ENCODE data around the gene RETREG3. TPM values are rescaled to one million over a fixed set of nuclear protein-coding genes. Genes with fewer than 3 reads are reported as not detected.

RETREG3 gene
- total and polyA plus RNA-seq, 2 donors (not counting 1 experiment from before 2014, with no cell fraction given), result 37.5 to 67.0 TPM

GRCh38 chr17:42555122-42555622 lies 54.0 kb downstream of the RETREG3 start:
- Histone ChIP-seq H3K4me1 (ENCODE audit: control insufficient read depth, extremely low read depth, insufficient read depth, low read length) (peaks cover 3% of the 10 kb centered on the region), H3K36me3 (ENCODE audit: control insufficient read depth, insufficient read depth, low read length) (peaks cover 4% of the 10 kb centered on the region), H3K79me2 (ENCODE audit: control insufficient read depth, insufficient read depth, low read length) (peaks cover 4% of the 10 kb centered on the region), H3K4me2 (ENCODE audit: extremely low read depth, insufficient read depth, low read length) (peak overlapping the region; percentile 97), H2AFZ (ENCODE audit: low read length) (peak overlapping the region; percentile 75), H3K9me3 (ENCODE audit: control insufficient read depth, insufficient read depth, low read depth, low read length) (no peaks in the 10 kb centered on the region), H3K9ac (ENCODE audit: insufficient read depth, low read length) (peak overlapping the region; percentile 78), H3K4me3 (replicated peaks in 1 of 4; ENCODE audit: control extremely low read depth in 1 of 4, insufficient read depth in 1 of 4, low read depth in 3 of 4, low read length in 4 of 4) (peak overlapping the region; percentile 79 to 88 (median 86)), H4K20me1 (ENCODE audit: control insufficient read depth, extremely low read depth, insufficient read depth, low read length) (no peaks in the 10 kb centered on the region), H3K27me3 (ENCODE audit: control insufficient read depth, insufficient read depth, low read length) (no peaks in the 10 kb centered on the region), H3K27ac (ENCODE audit: insufficient read depth, low read length) (peak overlapping the region; percentile 84)
- DNase-seq (ENCODE audit: low read depth in 2 of 2), result no peak
- TF ChIP-seq EZH2 (IDR thresholded peaks at IDR 0.05; ENCODE audit: low read length, missing control alignments) (no peak), CTCF (conservative IDR thresholded peaks at IDR 0.05 in 1 of 2, IDR thresholded peaks at IDR 0.05 in 1 of 2; ENCODE audit: low read depth in 1 of 2, low read length in 2 of 2) (no peak)

GRCh38 chr17:42554250-42555121 lies 54.7 kb downstream of the RETREG3 start:
- H3K27ac ChIP-seq (ENCODE audit: insufficient read depth, low read length), result peak overlapping the region; percentile 84
- H2AFZ ChIP-seq (ENCODE audit: low read length), result peak overlapping the region; percentile 75
- peak; percentile 78 to 83 for DNase-seq (ENCODE audit: low read depth in 2 of 2)
- peak overlapping the region; percentile 78 for H3K9ac ChIP-seq (ENCODE audit: insufficient read depth, low read length)
- H3K4me2 ChIP-seq (ENCODE audit: extremely low read depth, insufficient read depth, low read length), result peak overlapping the region; percentile 97
- peak overlapping the region; percentile 79 to 88 (median 86) for H3K4me3 ChIP-seq (replicated peaks in 1 of 4; ENCODE audit: control extremely low read depth in 1 of 4, insufficient read depth in 1 of 4, low read depth in 3 of 4, low read length in 4 of 4)
- H3K36me3 ChIP-seq (ENCODE audit: control insufficient read depth, insufficient read depth, low read length), result peaks cover 4% of the 10 kb centered on the region
- H4K20me1 ChIP-seq (ENCODE audit: control insufficient read depth, extremely low read depth, insufficient read depth, low read length), result no peaks in the 10 kb centered on the region
- H3K9me3 ChIP-seq (ENCODE audit: control insufficient read depth, insufficient read depth, low read depth, low read length), result no peaks in the 10 kb centered on the region
- no peak for TF ChIP-seq CTCF (conservative IDR thresholded peaks at IDR 0.05 in 1 of 2, IDR thresholded peaks at IDR 0.05 in 1 of 2; ENCODE audit: low read depth in 1 of 2, low read length in 2 of 2)
- no peak for TF ChIP-seq EZH2 (IDR thresholded peaks at IDR 0.05; ENCODE audit: low read length, missing control alignments)
- H3K4me1 ChIP-seq (ENCODE audit: control insufficient read depth, extremely low read depth, insufficient read depth, low read length), result peaks cover 3% of the 10 kb centered on the region
- peaks cover 4% of the 10 kb centered on the region for H3K79me2 ChIP-seq (ENCODE audit: control insufficient read depth, insufficient read depth, low read length)
- H3K27me3 ChIP-seq (ENCODE audit: control insufficient read depth, insufficient read depth, low read length), result no peaks in the 10 kb centered on the region

- H3K4me2 ChIP-seq (ENCODE audit: extremely low read depth, insufficient read depth, low read length), result peak overlapping the region; percentile 97
- H3K36me3 ChIP-seq (ENCODE audit: control insufficient read depth, insufficient read depth, low read length), result peaks cover 4% of the 10 kb centered on the region
- H3K27me3 ChIP-seq (ENCODE audit: control insufficient read depth, insufficient read depth, low read length), result no peaks in the 10 kb centered on the region
- TF ChIP-seq EZH2 (IDR thresholded peaks at IDR 0.05; ENCODE audit: low read length, missing control alignments) (no peak), CTCF (conservative IDR thresholded peaks at IDR 0.05 in 1 of 2, IDR thresholded peaks at IDR 0.05 in 1 of 2; ENCODE audit: low read depth in 1 of 2, low read length in 2 of 2) (no peak)
- peak overlapping the region; percentile 79 to 88 (median 86) for H3K4me3 ChIP-seq (replicated peaks in 1 of 4; ENCODE audit: control extremely low read depth in 1 of 4, insufficient read depth in 1 of 4, low read depth in 3 of 4, low read length in 4 of 4)
- no peaks in the 10 kb centered on the region for H3K9me3 ChIP-seq (ENCODE audit: control insufficient read depth, insufficient read depth, low read depth, low read length)
- peaks cover 4% of the 10 kb centered on the region for H3K79me2 ChIP-seq (ENCODE audit: control insufficient read depth, insufficient read depth, low read length)
- no peaks in the 10 kb centered on the region for H4K20me1 ChIP-seq (ENCODE audit: control insufficient read depth, extremely low read depth, insufficient read depth, low read length)
- H3K27ac ChIP-seq (ENCODE audit: insufficient read depth, low read length), result peak overlapping the region; percentile 84
- DNase-seq (ENCODE audit: low read depth in 2 of 2), result no peak
- peaks cover 3% of the 10 kb centered on the region for H3K4me1 ChIP-seq (ENCODE audit: control insufficient read depth, extremely low read depth, insufficient read depth, low read length)
- H3K9ac ChIP-seq (ENCODE audit: insufficient read depth, low read length), result peak overlapping the region; percentile 78
- H2AFZ ChIP-seq (ENCODE audit: low read length), result no peak overlapping the region
Measured at GRCh38 chr17:42553866-42554249, 55.3 kb downstream of the RETREG3 start.

Data from fibroblast of lung (primary cell).